Activated effector memory CD4-positive, alpha-beta T cell treated with Interleukin-2 at 50 U/mL for 16 hours (primary cell): ENCODE measurements around the gene CUX1.

ENCODE experiments used
- DNase-seq: peaks from one replicate; pipeline ENCODE4 v3.0.0-alpha.2; 2020

Gene CUX1

GRCh38 chr7:102260856-102261255, 443.4 kb downstream of the CUX1 start:
- no peak for DNase-seq

GRCh38 chr7:102261451-102261850, 444.0 kb downstream of the CUX1 start:
- DNase-seq: no peak

GRCh38 chr7:102262546-102262945, 445.1 kb downstream of the CUX1 start:
- no peak for DNase-seq

GRCh38 chr7:102264367-102264891, 447.0 kb downstream of the CUX1 start:
- no peak for DNase-seq

- DNase-seq: no peak
These were observed 449.1 kb downstream of the CUX1 start for GRCh38 chr7:102266541-102266940.

GRCh38 chr7:102268635-102269034, 451.2 kb downstream of the CUX1 start:
- no peak for DNase-seq

GRCh38 chr7:102270178-102270887, 452.9 kb downstream of the CUX1 start:
- no peak for DNase-seq

GRCh38 chr7:102271158-102271798, 453.9 kb downstream of the CUX1 start:
- no peak for DNase-seq

GRCh38 chr7:102272075-102272916, 454.9 kb downstream of the CUX1 start:
- peak; percentile 51 for DNase-seq

- DNase-seq: no peak
These were observed 455.7 kb downstream of the CUX1 start for GRCh38 chr7:102272917-102273748.

- DNase-seq: no peak
These were observed 456.6 kb downstream of the CUX1 start for GRCh38 chr7:102273749-102274712.

- DNase-seq: no peak
These were observed 457.8 kb downstream of the CUX1 start for GRCh38 chr7:102275123-102275703.

- no peak for DNase-seq
These were observed 460.5 kb downstream of the CUX1 start for GRCh38 chr7:102277901-102278300.

GRCh38 chr7:102279537-102280400, 462.3 kb downstream of the CUX1 start:
- peak; percentile 27 for DNase-seq

GRCh38 chr7:102280521-102280920, 463.1 kb downstream of the CUX1 start:
- DNase-seq: no peak

- DNase-seq: no peak
These were observed 464.4 kb downstream of the CUX1 start for GRCh38 chr7:102281785-102282184.

GRCh38 chr7:102282465-102283362, 465.3 kb downstream of the CUX1 start:
- DNase-seq: no peak

- no peak for DNase-seq
These were observed 466.2 kb downstream of the CUX1 start for GRCh38 chr7:102283477-102284189.
